CD4-positive, alpha-beta T cell treated with Interleukin-21 for 1 hour (primary cell): ENCODE results near the gene SEMA3G.

Source experiments
- DNase-seq: peaks from one replicate; pipeline ENCODE4 v3.0.0-alpha.2; 2020

SEMA3G gene

DNA sequence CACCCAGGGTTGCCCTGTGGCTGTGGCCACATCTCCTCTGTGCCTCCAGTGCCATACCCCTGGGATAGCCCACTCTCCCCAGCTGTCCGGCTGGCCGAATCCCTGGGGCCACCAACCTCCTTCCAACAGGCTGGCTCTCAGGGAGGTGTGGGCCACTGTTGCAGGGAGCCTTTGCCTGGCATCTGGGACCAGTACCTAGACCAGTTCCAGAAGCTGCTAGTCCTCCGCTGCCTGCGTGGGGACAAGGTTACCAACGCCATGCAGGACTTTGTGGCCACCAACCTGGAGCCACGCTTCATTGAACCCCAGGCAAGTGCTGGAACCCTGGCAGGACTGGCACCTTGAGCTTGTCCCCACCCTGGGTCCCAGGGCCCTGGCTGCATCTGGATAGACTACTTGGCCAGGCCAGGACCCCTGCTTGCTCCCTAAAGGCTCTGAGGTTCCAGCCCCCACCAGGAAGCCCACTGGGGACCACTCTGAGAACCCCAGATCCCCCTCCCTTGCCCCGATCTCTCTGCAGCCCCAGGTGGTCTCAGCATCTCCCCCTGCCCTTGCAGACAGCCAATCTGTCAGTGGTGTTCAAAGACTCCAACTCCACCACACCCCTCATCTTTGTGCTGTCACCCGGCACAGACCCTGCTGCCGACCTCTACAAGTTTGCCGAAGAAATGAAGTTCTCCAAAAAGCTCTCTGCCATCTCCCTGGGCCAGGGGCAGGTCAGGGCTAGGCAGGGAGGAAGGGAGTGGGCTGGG is 50.0 kb downstream of the SEMA3G start:
- DNase-seq = no peak

DNA sequence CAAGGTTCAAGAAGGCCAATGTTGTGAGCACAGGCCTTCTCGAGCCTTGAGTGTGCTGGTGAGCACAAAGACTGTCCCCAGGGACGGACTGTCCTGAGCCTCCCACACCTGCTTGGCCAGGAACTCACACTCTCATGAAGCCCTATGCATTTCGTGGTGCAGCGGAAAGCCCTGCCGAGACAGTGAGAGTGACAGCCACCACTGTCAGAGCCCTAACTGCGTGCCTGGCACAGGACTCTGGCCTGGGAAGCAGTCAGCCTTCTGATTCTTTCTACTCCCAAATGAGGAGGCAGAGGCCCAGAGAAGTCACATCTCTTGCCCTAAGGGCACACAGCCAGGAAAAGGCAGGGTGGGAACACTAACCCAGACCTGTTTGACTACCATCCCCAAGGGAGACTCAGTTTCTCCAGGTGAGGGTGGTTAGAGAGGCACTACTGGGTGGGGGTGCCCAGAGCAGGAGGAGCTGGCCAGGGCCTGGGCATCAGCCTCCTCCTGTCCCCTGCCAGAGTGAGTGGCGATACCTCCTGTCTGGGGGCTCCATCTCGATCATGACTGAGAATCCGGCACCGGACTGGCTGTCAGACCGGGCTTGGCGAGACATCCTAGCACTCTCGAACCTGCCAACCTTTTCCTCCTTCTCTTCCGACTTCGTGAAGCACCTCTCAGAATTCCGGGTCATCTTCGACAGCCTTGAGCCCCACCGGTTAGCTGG is 50.8 kb downstream of the SEMA3G start:
- no peak for DNase-seq

DNA sequence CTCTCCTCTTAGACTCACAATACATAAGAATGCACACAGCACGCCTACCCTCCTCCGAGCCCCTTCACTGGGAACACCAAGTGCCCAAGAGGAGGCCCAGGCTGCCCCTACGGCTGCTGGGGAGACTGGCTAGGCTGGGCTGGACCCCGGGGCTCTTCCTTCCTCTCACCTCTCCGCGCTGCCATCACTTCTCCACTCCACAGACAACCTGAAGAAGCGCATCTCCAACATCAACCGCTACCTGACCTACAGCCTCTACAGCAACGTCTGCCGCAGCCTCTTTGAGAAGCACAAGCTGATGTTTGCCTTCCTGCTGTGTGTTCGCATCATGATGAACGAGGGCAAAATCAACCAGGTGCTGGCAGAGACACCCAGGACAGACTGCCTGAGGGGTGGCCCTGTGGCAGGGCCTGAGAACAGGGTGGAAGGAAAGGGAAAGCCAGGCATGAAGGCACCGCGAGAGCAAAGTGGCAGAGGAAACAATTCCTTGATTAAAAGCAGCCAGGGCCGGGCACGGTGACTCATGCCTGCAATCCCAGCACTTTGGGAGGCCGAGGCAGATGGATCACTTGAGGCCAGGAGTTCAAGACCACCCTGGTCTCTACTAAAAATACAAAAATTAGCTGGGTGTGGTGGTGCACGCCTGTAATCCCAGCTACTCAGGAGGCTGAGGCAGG is 51.6 kb downstream of the SEMA3G start:
- no peak for DNase-seq

DNA sequence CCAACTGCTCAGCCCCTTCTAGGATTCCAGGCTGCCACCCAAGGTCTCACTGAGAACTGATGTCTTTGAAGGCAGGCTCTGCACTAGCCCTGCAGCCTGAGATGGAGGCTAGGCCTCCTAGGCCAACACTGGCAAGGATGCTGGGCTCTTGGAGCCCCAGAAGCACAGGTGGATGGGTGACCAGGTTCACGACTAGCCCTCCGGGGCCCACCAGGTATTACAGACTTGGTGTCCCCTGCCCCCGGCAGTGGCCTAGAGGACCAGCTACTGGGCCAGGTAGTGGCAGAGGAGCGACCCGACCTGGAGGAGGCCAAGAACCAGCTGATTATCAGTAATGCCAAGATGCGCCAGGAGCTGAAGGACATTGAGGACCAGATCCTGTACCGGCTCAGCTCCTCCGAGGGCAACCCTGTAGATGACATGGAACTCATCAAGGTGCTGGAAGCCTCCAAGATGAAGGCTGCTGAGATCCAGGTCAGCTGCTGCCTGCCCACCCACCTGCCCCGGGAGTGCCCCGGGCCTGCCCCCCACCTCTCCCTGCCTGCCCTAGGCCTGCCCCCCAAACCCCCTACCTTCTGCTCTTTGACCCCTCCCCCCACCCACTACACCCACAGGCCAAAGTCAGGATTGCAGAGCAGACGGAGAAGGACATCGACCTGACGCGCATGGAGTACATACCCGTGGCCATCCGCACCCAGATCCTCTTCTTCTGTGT is 52.5 kb downstream of the SEMA3G start:
- DNase-seq = no peak

GRCh38 chr3:52391096-52391495 is 53.8 kb downstream of the SEMA3G start:
- no peak for DNase-seq

DNA sequence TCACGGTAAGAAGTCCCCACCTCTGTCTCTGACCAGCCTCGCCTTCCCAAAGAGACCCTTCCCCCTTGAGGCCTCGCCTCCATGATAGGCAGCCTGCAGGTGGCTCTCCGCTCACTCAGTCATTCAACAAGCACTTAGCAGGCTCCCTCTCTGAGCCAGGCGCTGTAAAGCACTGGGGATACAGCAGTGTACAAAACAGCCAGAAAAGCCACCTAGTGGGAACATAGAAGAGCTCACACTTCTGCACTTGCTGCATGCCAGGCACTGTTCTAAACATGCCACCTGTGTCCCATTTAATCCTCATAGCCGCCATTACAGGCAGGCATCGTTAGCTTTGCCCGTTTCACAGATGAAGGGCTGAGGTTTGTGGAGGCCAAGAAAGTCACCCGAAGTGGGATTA is 56.0 kb downstream of the SEMA3G start:
- no peak for DNase-seq

- DNase-seq = no peak
Measured at GRCh38 chr3:52388348-52388821, 56.5 kb downstream of the SEMA3G start.

DNA sequence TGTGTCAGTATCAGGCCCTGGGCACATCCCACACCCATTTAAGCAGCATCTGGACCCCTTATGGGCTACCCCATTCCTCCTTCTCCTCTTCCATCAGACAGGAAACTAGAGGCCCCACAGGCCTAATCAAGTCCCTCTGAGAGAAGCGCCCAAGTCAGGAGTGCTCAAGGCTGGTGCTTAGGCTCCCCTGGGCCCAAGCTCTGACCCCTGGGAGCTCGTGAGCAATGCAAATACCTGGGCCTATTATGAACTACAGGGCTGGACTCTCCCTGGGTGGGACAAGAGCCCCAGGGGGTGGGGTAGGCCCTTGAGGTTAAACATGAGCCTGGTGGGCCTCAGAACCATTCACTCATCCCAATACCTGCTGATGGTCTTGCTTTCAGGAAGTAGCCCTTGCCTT is 57.4 kb downstream of the SEMA3G start:
- no peak for DNase-seq

GRCh38 chr3:52385157-52385556 is 59.7 kb downstream of the SEMA3G start:
- no peak for DNase-seq

DNA sequence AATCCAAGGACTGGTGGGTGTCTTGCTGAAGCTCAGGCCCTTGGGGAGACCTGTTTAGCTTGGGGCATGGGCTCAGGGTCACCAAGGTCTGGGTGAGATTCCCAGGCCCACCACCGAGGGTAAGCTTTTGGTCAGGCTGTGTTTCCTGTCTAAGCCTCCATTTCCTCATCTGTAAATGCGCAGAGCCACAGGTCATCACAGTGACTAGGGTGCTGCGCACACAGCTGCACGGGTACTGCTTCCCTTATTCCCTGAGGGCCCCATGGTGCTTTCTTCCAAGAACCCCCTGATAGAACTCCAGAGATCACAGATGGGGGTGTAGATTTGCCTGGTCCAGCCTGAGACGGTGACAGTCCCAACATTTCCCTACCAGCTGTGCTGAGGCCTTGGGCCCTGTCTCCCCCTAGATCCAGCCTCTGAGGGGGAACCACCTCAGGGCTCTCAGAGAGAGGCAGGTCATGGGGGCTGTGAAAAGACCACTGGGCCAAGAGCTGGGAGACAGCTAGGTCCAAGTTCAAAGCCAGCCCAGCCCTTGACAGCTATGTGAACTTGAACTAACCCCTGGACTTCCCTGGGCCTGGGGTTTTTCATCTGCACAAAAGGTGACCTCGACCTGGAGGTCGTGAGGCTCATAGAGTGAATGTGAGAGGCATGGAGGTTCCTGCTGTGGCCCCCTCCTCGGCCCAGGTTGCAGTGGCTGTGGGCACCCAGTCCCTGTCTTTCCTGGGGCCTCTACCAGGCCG is 60.7 kb downstream of the SEMA3G start:
- DNase-seq = no peak

DNA sequence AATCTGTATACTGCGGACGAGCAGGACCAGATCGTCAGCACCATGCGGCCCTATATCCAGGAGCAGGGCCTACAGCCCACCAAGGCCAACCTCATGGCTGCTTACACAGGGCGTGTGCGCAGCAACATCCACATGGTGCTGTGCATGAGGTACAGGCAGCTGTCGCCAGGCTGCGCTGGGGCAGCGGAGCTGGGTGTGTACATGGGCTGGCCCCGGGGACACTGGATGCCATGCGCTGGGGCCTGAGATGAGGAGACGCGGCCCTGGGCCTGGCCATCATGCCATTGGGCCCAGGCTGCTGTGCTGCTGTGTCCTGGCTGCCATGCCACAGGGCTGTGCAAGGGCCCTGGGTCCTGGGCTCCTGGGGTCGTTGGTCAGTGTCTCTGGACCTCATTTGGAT is 61.5 kb downstream of the SEMA3G start:
- no peak for DNase-seq
